Measurements from ENCODE around the gene ATP2A3. TPM values are rescaled to one million over a fixed set of nuclear protein-coding genes. Genes with fewer than 3 reads are reported as not detected.

Gene ATP2A3
- total RNA-seq, 1 experiment from 2014 or later, result 13.3 TPM

GRCh38 chr17:3951003-3951402, 13.2 kb downstream of the ATP2A3 start:
- no CpG with 5 or more reads among the region's 17 CpGs for WGBS (ENCODE audit: extremely low coverage, insufficient read length, low lambda C conversion rate)
- H3K4me1 ChIP-seq (ENCODE audit: insufficient read depth, low read length), result no peaks in the 10 kb centered on the region
- TF ChIP-seq CTCF (conservative IDR thresholded peaks at IDR 0.05), result no peak
- no peak overlapping the region for H4K91ac ChIP-seq (ENCODE audit: insufficient read length, low read depth, low read length)
- no peaks in the 10 kb centered on the region for H3K79me1 ChIP-seq (ENCODE audit: insufficient read depth, low read depth, low read length, poor library complexity, severe bottlenecking)
- Mint-ChIP-seq H3K9me3 (no peaks in the 10 kb centered on the region), H3K27me3 (ENCODE audit: low read depth) (no peaks in the 10 kb centered on the region; the same call in 1 of the 2 replicates), H3K4me1 (peaks cover 1 to 12% of the 10 kb centered on the region in 2 experiments; a peak in 3 of 4 replicates), H3K36me3 (ENCODE audit: insufficient read depth in 1 of 3, low read depth in 3 of 3) (no peaks in the 10 kb centered on the region), H3K27ac (no peak overlapping the region), H3K4me3 (no peak overlapping the region)
- no peaks in the 10 kb centered on the region for H3K9me3 ChIP-seq (ENCODE audit: control insufficient read depth, low read depth, low read length)
- no peak overlapping the region for H3T11ph ChIP-seq (ENCODE audit: low read length)
- no peak overlapping the region for H2BK120ac ChIP-seq (ENCODE audit: low read depth, low read length, poor library complexity, severe bottlenecking)
- no peak overlapping the region for H3K14ac ChIP-seq (ENCODE audit: insufficient read depth, low read length)
- no peak overlapping the region for H2AFZ ChIP-seq (ENCODE audit: low read length)
- no peak overlapping the region for H2BK20ac ChIP-seq (ENCODE audit: low read depth, low read length, poor library complexity, severe bottlenecking)
- no peak overlapping the region for H4K5ac ChIP-seq (ENCODE audit: insufficient read length, low read depth, low read length)
- DNase-seq, result no peak
- H3K23ac ChIP-seq (ENCODE audit: insufficient read length, low read depth, low read length), result no peak overlapping the region
- no peak overlapping the region for H3K56ac ChIP-seq (ENCODE audit: insufficient read length, low read depth, low read length)
- no peak overlapping the region for H3K4me2 ChIP-seq (ENCODE audit: insufficient read depth, insufficient read length, low read length)
- no peak overlapping the region for H3K18ac ChIP-seq (ENCODE audit: insufficient read length, low read depth, low read length)
- no peak overlapping the region for H2AK5ac ChIP-seq (ENCODE audit: insufficient read length, low read length)
- H2BK5ac ChIP-seq (ENCODE audit: insufficient read length, low read length), result no peak overlapping the region
- no peak overlapping the region for H2BK12ac ChIP-seq (ENCODE audit: insufficient read length, low read depth, low read length)
- H4K20me1 ChIP-seq (ENCODE audit: control insufficient read depth, insufficient read depth, insufficient read length), result no peaks in the 10 kb centered on the region
- no peak overlapping the region for H4K8ac ChIP-seq (replicated peaks; ENCODE audit: insufficient read length, low read depth, low read length)
- H3K27me3 ChIP-seq (ENCODE audit: insufficient read depth, low read length), result no peaks in the 10 kb centered on the region
- no peak overlapping the region for H3K27ac ChIP-seq (ENCODE audit: insufficient read length, low read depth, low read length)
- no peak overlapping the region for H2BK15ac ChIP-seq (ENCODE audit: low read depth, low read length)
- no peaks in the 10 kb centered on the region for H3K79me2 ChIP-seq (ENCODE audit: insufficient read depth, low read length)
- H3K23me2 ChIP-seq (ENCODE audit: insufficient read length, low read depth, low read length, poor library complexity, severe bottlenecking), result no peaks in the 10 kb centered on the region
- no peak overlapping the region for H3K4ac ChIP-seq (ENCODE audit: low read depth, low read length)
- H3K9ac ChIP-seq (ENCODE audit: extremely low read depth, insufficient read length, low read length), result no peak overlapping the region

All from H9 (cell line).